Suprapubic skin (tissue), 4 donors: ENCODE data around the gene MYBPH.

ENCODE experiments used
- POLR2A ChIP-seq, 2 donors: fragments of 450-650 bp; IDR thresholded peaks; one replicate each; pipeline ENCODE4 v1.6.1; 2017; ENCODE audit warnings: antibody characterized with exemption in 2 of 2, mild to moderate bottlenecking in 2 of 2, moderate library complexity in 2 of 2
- POLR2AphosphoS5 ChIP-seq, 3 donors: sonication (generic); formaldehyde crosslinking; IDR thresholded peaks; one replicate each; pipeline ENCODE4 v1.6.1; 2017; ENCODE audit warnings: antibody characterized with exemption in 3 of 3

- TF ChIP-seq POLR2AphosphoS5 (IDR thresholded peaks at IDR 0.05) (no peak), POLR2A (IDR thresholded peaks at IDR 0.05) (no peak)
These were observed 47.3 kb downstream of the MYBPH start for GRCh38 chr1:203128431-203128715.
